Thoracic aorta (tissue), 2 donors: ENCODE data around the gene NIPAL3. TPM values are rescaled to one million over a fixed set of nuclear protein-coding genes. Genes with fewer than 3 reads are reported as not detected.

Experiments
- total RNA-seq, 2 donors: library from RNA; depleted of rRNA; stranded (reverse); fragments of >200 nt; gene quantifications; one replicate each; pipeline versions ENCODE4 v1.1.0 to v1.2.3, GENCODE V29; 2016

NIPAL3 gene
- total RNA-seq, 2 donors from 2014 or later: 19.3 to 31.4 TPM

Other genes starting within 250 kb of the NIPAL3 start
- under 1 TPM in 1 of 2 donors, not detected in 1; 0.14 TPM for gene IFNLR1, start 228.5 kb upstream of the NIPAL3 start, total RNA-seq
- 1 to 10 TPM in 1 of 2 donors, under 1 TPM in 1; 0.54 to 1.3 TPM for gene GRHL3, start 96.4 kb upstream of the NIPAL3 start, total RNA-seq
- gene STPG1, start 2.0 kb upstream of the NIPAL3 start, total RNA-seq: 1 to 10 TPM; 1.5 to 4.0 TPM
- gene RCAN3, start 87.0 kb downstream of the NIPAL3 start, total RNA-seq: 1 to 10 TPM; 2.6 to 7.3 TPM
- gene NCMAP, start 140.3 kb downstream of the NIPAL3 start, total RNA-seq: under 1 TPM in 1 of 2 donors, not detected in 1; 0.14 TPM
- gene SRRM1, start 227.5 kb downstream of the NIPAL3 start, total RNA-seq: 100 to 1,000 TPM in 1 of 2 donors, 10 to 100 TPM in 1; 57.0 to 181 TPM